HG02610 (cell line): Measurements from ENCODE around the gene MYBPH.

Experiments used
- ATAC-seq: cut with Tn5 transposase; IDR thresholded peaks from one replicate; pipeline ENCODE4 v1.9.1; 2021; ENCODE audit warnings: mild to moderate bottlenecking, moderate library complexity; ENCODE audit not compliant: unreplicated experiment

The MYBPH gene

GRCh38 chr1:203150511-203151297 is 24.9 kb downstream of the MYBPH start:
- ATAC-seq: no peak

DNA sequence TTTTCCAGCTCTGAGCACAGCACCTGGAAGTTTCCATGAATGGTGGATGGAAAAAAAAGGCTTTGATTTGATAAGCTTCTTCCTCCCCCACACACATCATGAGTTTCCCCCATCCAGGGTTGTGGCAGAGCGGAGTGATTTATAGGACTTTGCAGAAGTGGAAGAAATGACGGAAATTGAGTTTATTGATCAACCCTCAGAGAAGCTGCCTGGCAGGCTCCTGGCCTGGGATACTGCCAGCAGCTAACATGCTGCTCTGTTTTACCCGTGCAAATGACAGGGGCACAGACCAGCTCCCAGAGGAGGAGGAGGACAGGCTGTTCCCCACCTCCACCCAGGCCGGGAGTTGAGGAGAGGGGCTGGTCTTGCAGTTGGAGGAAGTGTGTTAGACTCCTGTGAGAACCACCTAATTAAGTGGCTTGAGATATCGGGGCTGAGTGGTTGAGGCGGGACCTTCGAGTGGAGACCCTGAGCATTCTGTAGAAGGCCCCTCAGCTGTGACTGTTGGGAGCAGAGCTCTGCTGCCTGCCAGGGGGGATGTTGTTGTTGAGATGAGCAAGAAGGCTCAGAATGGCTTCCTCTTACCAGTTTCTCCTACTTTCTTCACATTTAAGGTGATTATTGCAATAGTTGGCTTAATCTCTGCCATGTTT is 26.3 kb downstream of the MYBPH start:
- no peak for ATAC-seq

DNA sequence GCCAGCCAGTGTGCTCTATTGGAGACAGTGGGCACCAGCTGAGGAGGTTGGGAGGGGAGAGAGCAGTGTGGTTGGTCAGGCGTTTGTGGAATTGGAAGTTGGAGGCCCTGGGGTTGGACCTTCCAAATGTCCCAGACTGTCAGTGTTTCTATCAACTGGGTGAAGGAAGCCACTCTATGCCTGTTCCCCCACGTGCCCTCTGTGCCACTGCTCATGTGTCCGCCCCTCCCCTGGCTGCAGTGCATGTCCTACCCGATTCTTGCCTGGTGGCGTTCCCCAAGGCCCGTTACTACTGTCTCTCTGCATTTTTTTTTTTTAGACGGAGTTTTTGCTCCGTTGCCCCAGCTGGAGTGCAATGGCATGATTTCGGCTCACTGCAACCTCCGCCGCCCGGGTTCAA is 27.0 kb downstream of the MYBPH start:
- no peak for ATAC-seq

- ATAC-seq: no peak
These were observed 27.5 kb downstream of the MYBPH start for GRCh38 chr1:203148127-203148526.

DNA sequence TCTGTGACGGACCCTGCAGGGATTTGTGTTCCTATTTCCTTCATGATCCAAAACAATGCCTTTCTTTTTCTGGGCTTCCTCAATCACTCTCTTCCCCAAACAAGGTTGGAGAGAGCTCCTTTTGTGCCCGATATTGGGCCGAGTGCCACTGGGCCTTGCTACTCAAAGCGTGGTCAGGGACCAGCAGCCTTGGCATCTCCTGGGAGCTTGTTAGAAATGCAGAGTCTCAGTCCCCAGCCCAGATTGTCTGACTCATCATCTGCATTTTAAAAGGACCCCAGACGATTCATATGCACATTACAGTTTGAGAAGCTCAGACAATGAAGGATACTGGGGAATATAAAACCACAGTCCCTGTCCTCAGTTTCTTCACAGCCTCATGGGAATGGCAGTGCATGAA is 28.2 kb downstream of the MYBPH start:
- no peak for ATAC-seq

DNA sequence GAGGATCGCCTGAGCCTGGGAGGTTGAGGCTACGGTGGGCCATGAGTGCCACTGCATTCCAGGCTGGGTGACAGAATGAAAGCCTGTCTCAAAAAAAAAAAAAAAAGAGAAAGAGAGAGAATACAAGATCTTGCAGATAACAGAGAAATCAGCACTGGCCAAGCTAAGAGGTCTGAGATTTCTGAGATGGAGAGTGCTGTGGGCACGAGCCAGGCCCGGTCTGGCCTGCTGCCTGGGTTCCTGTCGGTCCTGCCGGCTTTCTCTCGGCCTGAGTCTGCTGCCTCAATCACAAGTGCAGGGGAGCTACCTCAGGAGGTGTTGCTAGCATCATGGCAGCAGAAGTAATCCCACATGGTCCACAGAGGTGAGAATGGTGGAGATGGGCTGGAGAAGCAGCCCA is 29.1 kb downstream of the MYBPH start:
- no peak for ATAC-seq

- no peak for ATAC-seq
These were observed 29.6 kb downstream of the MYBPH start for GRCh38 chr1:203146042-203146369.

DNA sequence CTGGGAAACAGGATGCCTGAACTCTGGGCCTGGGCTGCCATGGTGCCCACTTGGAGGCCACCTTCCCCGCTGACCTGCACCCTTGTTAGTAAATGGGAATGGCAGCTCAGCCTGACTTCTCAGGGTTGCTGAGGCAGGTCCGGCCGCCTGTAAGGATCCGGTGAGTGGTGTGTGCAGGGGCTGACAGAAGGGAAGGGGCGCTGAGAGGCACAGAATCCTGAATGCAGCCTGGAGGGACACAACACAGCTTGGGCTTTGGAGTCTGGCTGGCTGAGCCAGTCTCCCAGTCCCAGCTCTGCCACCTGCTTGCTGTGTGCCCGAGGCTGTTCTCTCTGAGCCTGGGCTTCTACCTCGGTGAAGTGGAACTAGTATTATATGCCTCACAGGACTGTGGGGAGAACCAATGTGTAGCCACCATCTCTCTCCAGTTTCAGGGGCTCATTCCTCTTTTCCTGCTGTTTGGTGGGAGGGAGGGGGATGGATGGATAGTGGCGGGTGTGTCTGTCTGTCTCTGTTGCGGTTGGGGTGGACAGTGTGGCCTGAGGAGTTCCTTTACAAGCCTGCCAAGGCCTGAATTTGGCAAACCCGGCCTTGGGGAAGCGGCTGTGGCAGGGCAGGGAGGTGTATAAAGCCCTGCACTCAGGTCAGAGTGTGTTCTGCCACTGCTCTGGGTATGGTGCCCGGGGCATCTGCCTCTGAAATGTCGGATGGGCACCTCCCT is 30.1 kb downstream of the MYBPH start:
- ATAC-seq: no peak

- no peak for ATAC-seq
These were observed 31.0 kb downstream of the MYBPH start for GRCh38 chr1:203144661-203145060.

DNA sequence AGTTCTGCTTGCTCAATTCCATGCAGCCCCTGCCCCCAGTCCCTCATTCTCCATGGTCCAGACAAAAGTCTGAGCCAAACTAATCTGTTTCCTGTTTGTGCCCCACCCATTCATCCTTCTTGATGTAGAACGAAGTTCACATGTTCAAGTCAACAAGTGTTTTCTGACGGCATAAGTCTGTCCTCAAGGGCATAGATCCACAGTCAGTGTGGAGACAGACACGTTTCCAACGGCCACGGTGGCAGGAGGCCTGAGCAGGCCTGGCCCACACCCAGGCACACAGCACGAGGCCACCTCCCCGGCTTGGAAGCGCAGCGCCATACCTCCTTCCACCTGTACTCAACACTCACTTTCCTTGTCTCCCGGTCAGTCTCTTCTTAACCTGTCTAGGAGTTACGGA is 32.0 kb downstream of the MYBPH start:
- no peak for ATAC-seq

DNA sequence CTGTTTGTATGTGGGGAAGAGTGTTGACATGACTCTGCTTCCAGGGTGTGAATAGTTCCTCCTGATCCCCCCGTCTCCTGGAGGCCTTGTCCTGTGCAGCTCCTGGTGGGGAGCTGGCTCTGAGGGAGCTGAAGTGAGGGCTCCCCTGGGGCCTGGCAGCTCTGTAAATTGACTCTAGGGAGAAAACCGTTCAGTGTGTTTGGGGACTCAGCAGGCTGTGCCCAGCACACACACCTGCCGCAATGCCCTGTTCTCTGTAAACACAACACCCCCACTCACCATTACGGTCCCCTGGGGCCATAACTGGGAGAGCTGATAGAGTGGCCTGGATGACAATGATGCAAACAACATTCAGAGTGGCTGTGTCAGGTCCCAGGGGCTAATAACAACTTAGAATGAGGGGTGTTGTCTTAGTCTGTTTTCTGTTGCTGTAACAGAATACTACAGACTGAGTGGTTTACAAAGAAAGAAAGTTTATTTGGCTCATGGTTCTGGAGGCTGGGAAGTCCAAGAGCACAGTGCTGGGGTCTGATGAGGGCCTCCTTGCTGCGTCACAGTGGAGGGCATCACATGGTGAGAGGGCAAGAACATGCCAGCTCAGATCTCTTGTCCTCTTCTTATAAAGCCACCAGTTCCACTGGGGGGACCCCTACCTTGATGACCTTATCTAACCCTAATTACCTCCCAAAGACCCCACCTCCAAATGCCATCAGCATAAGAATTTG is 32.8 kb downstream of the MYBPH start:
- no peak for ATAC-seq

DNA sequence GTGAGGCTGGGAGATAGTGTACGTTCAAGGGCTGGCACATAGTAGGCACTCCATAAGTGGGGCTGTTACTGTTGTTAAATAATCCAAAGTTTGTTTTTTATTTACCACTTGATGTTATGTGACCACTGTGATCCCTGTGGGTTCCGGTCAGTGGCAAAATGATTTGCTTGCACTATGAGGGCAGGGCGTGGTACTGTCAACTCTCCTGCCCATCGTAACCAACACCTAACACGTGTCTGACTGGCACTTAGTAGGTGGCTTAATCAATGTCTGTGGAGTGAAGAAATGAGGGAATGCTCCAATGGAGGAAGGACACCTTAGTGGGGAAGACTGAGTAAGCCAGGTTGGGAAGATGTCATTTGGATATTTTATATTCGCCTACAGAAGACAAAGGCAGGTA is 33.5 kb downstream of the MYBPH start:
- no peak for ATAC-seq

GRCh38 chr1:203140743-203141520 is 34.7 kb downstream of the MYBPH start:
- ATAC-seq: no peak

DNA sequence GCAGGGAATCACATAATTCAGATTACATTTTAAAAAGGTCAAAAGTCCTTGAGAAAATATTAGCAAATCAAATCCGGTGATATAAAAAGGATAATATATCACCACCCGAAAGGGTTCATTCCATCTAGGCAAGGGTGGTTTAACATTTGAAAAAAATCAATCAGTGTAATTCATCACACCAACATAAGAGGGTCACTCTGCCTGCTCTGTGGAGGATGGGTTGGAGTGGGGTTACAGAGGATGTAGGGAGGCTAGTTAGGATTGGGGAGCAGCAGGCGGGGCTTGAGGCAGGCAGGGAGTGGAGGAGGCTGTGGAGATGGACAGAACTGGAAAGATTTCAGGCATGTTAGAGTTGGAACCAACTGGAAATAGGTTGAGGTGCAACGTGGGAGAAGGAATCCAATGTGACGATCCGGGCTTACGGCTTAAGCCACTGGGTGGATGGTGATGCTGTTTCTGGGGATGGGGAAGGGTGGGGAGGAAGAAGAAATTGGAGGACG is 35.6 kb downstream of the MYBPH start:
- ATAC-seq: no peak

DNA sequence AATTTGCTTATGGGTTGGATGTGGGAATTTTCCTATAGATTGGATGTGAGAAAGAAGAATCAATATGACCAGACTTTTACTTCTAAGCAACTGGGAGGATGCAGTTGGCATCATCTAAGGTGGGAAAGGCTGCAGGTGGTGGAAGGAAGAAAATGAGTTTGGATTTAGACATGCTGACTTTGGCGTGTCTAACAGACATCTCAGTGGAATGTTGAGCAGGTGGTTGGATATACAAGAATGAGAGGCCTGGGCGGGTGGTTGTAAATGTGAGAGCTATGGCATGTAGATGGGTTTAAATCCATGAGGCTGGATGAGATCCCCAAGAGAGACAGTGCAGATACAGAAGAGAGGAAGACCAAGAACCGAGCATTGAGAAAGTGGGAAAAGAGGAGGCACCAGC is 37.6 kb downstream of the MYBPH start:
- ATAC-seq: no peak

GRCh38 chr1:203137324-203137723 is 38.3 kb downstream of the MYBPH start:
- no peak for ATAC-seq

GRCh38 chr1:203136409-203137042 is 39.1 kb downstream of the MYBPH start:
- ATAC-seq: no peak

GRCh38 chr1:203135636-203136305 is 39.9 kb downstream of the MYBPH start:
- ATAC-seq: no peak

DNA sequence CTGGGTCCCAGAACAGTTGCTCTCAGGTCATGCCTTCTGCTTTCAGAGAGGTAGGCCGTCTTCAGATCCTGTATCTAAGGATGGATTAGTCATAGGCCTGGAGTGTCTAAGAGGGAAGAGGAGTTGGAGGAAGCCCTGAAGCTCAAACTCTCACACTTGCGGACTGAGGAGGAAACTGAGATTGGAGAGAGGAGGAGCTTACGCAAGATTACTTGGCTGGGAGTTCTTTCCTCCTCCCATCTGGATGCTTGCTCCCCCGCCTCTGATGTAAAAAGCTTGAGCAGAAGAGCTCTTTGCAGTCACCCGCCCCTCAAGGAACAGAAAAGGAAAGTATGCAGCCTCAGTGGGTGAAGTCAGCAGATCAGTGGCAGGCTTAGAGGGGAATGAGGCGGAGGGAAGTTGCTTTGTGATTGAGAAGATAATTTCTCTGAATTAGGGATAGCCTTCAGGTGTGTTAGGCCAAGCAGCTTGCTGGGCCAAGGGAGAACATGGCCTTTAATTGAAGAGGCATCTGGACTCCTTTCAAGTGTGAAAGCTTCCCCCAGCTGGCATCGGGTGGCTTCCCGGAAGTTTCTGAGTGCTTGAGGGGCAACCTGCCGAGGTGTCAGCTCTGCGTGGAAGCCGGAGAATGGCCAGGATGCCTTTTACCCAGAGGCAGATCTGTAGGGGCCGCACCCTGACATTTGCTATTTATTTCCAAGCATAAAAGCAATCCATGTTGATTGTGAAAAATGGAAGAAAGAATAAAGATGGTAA is 41.5 kb downstream of the MYBPH start:
- ATAC-seq: no peak
